Activated CD4-positive, CD25-positive, alpha-beta regulatory T cell treated with anti-CD3 and anti-CD28 coated beads, Interleukin-2, amount 50 U/mL, for 16 hours (primary cell): ENCODE data around the gene FKBP3.
"Not testable (repeated sequence)": the region's sequence is repeated elsewhere in the genome, so short reads cannot be mapped to it uniquely, and the experiment has no call there.

Experiments used
- DNase-seq: peaks from one replicate; pipeline ENCODE4 v3.0.0-alpha.2; 2020; ENCODE audit warnings: low read depth, low spot score

The FKBP3 gene

GRCh38 chr14:45134051-45134958, at the start of gene FKBP3:
Gene FKBP3, minus strand, starts transcription at chr14:45134481. Its CDS starts 25 bp downstream, at chr14:45134456.
- peak; percentile 93 for DNase-seq

- no peak for DNase-seq
Measured at GRCh38 chr14:45181806-45182205, 47.5 kb upstream of the FKBP3 start.

- DNase-seq = no peak
Measured at GRCh38 chr14:45181329-45181728, 47.0 kb upstream of the FKBP3 start.

GRCh38 chr14:45177076-45177475, 42.8 kb upstream of the FKBP3 start:
- DNase-seq = no peak

GRCh38 chr14:45169906-45170305, 35.6 kb upstream of the FKBP3 start:
- no peak for DNase-seq

GRCh38 chr14:45156067-45156466, 21.8 kb upstream of the FKBP3 start:
- no peak for DNase-seq

- DNase-seq = no peak
Measured at GRCh38 chr14:45150386-45150890, 16.2 kb upstream of the FKBP3 start.

- no peak for DNase-seq
Measured at GRCh38 chr14:45149602-45150001, 15.3 kb upstream of the FKBP3 start.

- DNase-seq = no peak
Measured at GRCh38 chr14:45145214-45145613, 10.9 kb upstream of the FKBP3 start.

GRCh38 chr14:45144658-45145057, 10.4 kb upstream of the FKBP3 start:
- no peak for DNase-seq

GRCh38 chr14:45142083-45142482, 7.8 kb upstream of the FKBP3 start:
- not testable (repeated sequence) for DNase-seq

- no peak for DNase-seq
Measured at GRCh38 chr14:45140661-45141187, 6.4 kb upstream of the FKBP3 start.

- no peak for DNase-seq
Measured at GRCh38 chr14:45136399-45136798, 2.1 kb upstream of the FKBP3 start.

GRCh38 chr14:45135659-45136395, 1.5 kb upstream of the FKBP3 start, which contains the start of gene FANCM:
Gene FANCM, plus strand, starts transcription at chr14:45135930. Its CDS starts 102 bp downstream, at chr14:45136032.
- DNase-seq = peak; percentile 76

- DNase-seq = no peak
Measured at GRCh38 chr14:45135156-45135555, 875 bp upstream of the FKBP3 start.

GRCh38 chr14:45133683-45134050, 614 bp downstream of the FKBP3 start:
- DNase-seq = no peak

- DNase-seq = no peak
Measured at GRCh38 chr14:45128963-45129629, 5.2 kb downstream of the FKBP3 start.

GRCh38 chr14:45125754-45126153, 8.5 kb downstream of the FKBP3 start:
- no peak for DNase-seq

- no peak for DNase-seq
Measured at GRCh38 chr14:45123271-45123670, 11.0 kb downstream of the FKBP3 start.

GRCh38 chr14:45120096-45120495, 14.2 kb downstream of the FKBP3 start:
- DNase-seq = no peak

- DNase-seq = no peak
Measured at GRCh38 chr14:45118594-45118993, 15.7 kb downstream of the FKBP3 start.

- no peak for DNase-seq
Measured at GRCh38 chr14:45114327-45114726, 20.0 kb downstream of the FKBP3 start.
